WTC11 (cell line): ENCODE results near the gene RNF224. TPM values are rescaled to one million over a fixed set of nuclear protein-coding genes. Genes with fewer than 3 reads are reported as not detected.

Source experiments
- AR ChIP-seq: fragments of 250-450 bp; sonication (Bioruptor Pico); IDR thresholded peaks from 2 replicates; pipeline ENCODE4 v1.9.0; 2021; ENCODE audit warnings: mild to moderate bottlenecking
- CREM ChIP-seq: sonication (generic); formaldehyde crosslinking; IDR thresholded peaks from 2 replicates; pipeline ENCODE4 v1.8.1; 2022; ENCODE audit warnings: mild to moderate bottlenecking, missing genetic modification reagents, moderate library complexity
- EMX1 ChIP-seq: fragments of 250-450 bp; sonication (Bioruptor Pico); IDR thresholded peaks from 2 replicates; pipeline ENCODE4 v1.8.0; 2021; ENCODE audit warnings: mild to moderate bottlenecking
- ESRRA ChIP-seq: sonication (generic); formaldehyde crosslinking; IDR thresholded peaks from 2 replicates; pipeline ENCODE4 v1.8.1; 2022; ENCODE audit warnings: mild to moderate bottlenecking, missing genetic modification reagents, borderline replicate concordance
- ETV6 ChIP-seq: sonication (generic); formaldehyde crosslinking; IDR thresholded peaks from 2 replicates; pipeline ENCODE4 v1.8.1; 2022; ENCODE audit warnings: mild to moderate bottlenecking, missing genetic modification reagents
- FOXJ3 ChIP-seq: sonication (generic); formaldehyde crosslinking; IDR thresholded peaks from 2 replicates; pipeline ENCODE4 v1.9.0; 2021; ENCODE audit warnings: missing genetic modification reagents, mild to moderate bottlenecking, borderline replicate concordance
- FOXK1 ChIP-seq: sonication (generic); formaldehyde crosslinking; IDR thresholded peaks from 2 replicates; pipeline ENCODE4 v1.8.0; 2022; ENCODE audit warnings: mild to moderate bottlenecking, moderate library complexity, missing genetic modification reagents
- GRHL2 ChIP-seq: fragments of 250-450 bp; sonication (Bioruptor Pico); IDR thresholded peaks from 2 replicates; pipeline ENCODE4 v1.8.0; 2022; ENCODE audit warnings: mild to moderate bottlenecking, moderate library complexity; ENCODE audit not compliant: insufficient replicate concordance, severe bottlenecking
- GTF2I ChIP-seq: fragments of 250-450 bp; sonication (Bioruptor Pico); conservative IDR thresholded peaks from 2 replicates; pipeline ENCODE4 v1.4.0; 2021; ENCODE audit warnings: mild to moderate bottlenecking
- JUN ChIP-seq: sonication (generic); formaldehyde crosslinking; IDR thresholded peaks from 2 replicates; pipeline ENCODE4 v1.8.0; 2023; ENCODE audit warnings: mild to moderate bottlenecking, missing genetic modification reagents
- KAT7 ChIP-seq: sonication (generic); formaldehyde crosslinking; IDR thresholded peaks from 2 replicates; pipeline ENCODE4 v1.8.1; 2023; ENCODE audit warnings: missing genetic modification reagents, mild to moderate bottlenecking, borderline replicate concordance
- MLX ChIP-seq: sonication (generic); formaldehyde crosslinking; IDR thresholded peaks from 2 replicates; pipeline ENCODE4 v1.8.1; 2023; ENCODE audit warnings: mild to moderate bottlenecking, missing genetic modification reagents, moderate library complexity
- NFATC4 ChIP-seq: fragments of 250-450 bp; sonication (Bioruptor Pico); IDR thresholded peaks from 2 replicates; pipeline ENCODE4 v1.9.0; 2021; ENCODE audit warnings: mild to moderate bottlenecking
- NFE2L1 ChIP-seq: sonication (generic); formaldehyde crosslinking; IDR thresholded peaks from 2 replicates; pipeline ENCODE4 v1.8.1; 2023; ENCODE audit warnings: missing genetic modification reagents
- NR3C1 ChIP-seq: sonication (generic); formaldehyde crosslinking; conservative IDR thresholded peaks from 2 replicates; pipeline ENCODE4 v1.8.1; 2023; ENCODE audit warnings: low read depth, mild to moderate bottlenecking, missing genetic modification reagents
- OVOL2 ChIP-seq: fragments of 250-450 bp; sonication (Bioruptor Pico); IDR thresholded peaks from 2 replicates; pipeline ENCODE4 v1.9.0; 2021; ENCODE audit warnings: mild to moderate bottlenecking, borderline replicate concordance
- STAT6 ChIP-seq: sonication (generic); formaldehyde crosslinking; conservative IDR thresholded peaks from 2 replicates; pipeline ENCODE4 v1.8.1; 2023; ENCODE audit warnings: mild to moderate bottlenecking, low read depth, missing genetic modification reagents, moderate library complexity
- USF1 ChIP-seq: sonication (generic); formaldehyde crosslinking; IDR thresholded peaks from 2 replicates; pipeline ENCODE4 v1.8.0; 2022; ENCODE audit warnings: mild to moderate bottlenecking, missing genetic modification reagents
- ZNF121 ChIP-seq: sonication (generic); formaldehyde crosslinking; IDR thresholded peaks from 2 replicates; pipeline ENCODE4 v1.8.0; 2023; ENCODE audit warnings: missing genetic modification reagents
- ZNF263 ChIP-seq: sonication (generic); formaldehyde crosslinking; IDR thresholded peaks from 2 replicates; pipeline ENCODE4 v1.8.1; 2022; ENCODE audit warnings: low read depth, mild to moderate bottlenecking, moderate library complexity, missing genetic modification reagents
- ZNF317 ChIP-seq: sonication (generic); formaldehyde crosslinking; IDR thresholded peaks from 2 replicates; pipeline ENCODE4 v1.8.1; 2023; ENCODE audit warnings: low read depth, mild to moderate bottlenecking, moderate library complexity, missing genetic modification reagents, borderline replicate concordance
- ZNF423 ChIP-seq: fragments of 250-450 bp; sonication (Bioruptor Pico); IDR thresholded peaks from 2 replicates; pipeline ENCODE4 v2.1.2; 2022; ENCODE audit warnings: mild to moderate bottlenecking, moderate library complexity
- ZNF512 ChIP-seq: sonication (generic); formaldehyde crosslinking; IDR thresholded peaks from 2 replicates; pipeline ENCODE4 v1.8.1; 2022; ENCODE audit warnings: missing genetic modification reagents, borderline replicate concordance
- ZNF671 ChIP-seq: fragments of 250-450 bp; sonication (Bioruptor Pico); IDR thresholded peaks from 2 replicates; pipeline ENCODE4 v1.8.0; 2021; ENCODE audit warnings: mild to moderate bottlenecking
- total RNA-seq: library from RNA; stranded (reverse); gene quantifications from 3 replicates; pipeline ENCODE4 v1.2.3, GENCODE V29; 2021
- TF ChIP-seq, protein P1 (sequence below): sonication (generic); formaldehyde crosslinking; IDR thresholded peaks from 2 replicates; pipeline ENCODE4 v1.8.0; 2022; ENCODE audit warnings: mild to moderate bottlenecking, missing genetic modification reagents
- TF ChIP-seq, protein P2 (sequence below): sonication (generic); formaldehyde crosslinking; IDR thresholded peaks from 2 replicates; pipeline ENCODE4 v1.8.1; 2022; ENCODE audit warnings: low read depth, missing genetic modification reagents, borderline replicate concordance
- TF ChIP-seq, protein P3 (sequence below): fragments of 250-450 bp; sonication (Bioruptor Pico); IDR thresholded peaks from 2 replicates; pipeline ENCODE4 v2.1.2; 2022; ENCODE audit warnings: mild to moderate bottlenecking, moderate library complexity

Gene RNF224
- total RNA-seq, 1 experiment from 2014 or later = 0.59 TPM

GRCh38 chr9:137240841-137241489 lies 13.7 kb downstream of the RNF224 start, which contains the start of gene TUBB4B (continued):
- TF ChIP-seq, protein P1, sequence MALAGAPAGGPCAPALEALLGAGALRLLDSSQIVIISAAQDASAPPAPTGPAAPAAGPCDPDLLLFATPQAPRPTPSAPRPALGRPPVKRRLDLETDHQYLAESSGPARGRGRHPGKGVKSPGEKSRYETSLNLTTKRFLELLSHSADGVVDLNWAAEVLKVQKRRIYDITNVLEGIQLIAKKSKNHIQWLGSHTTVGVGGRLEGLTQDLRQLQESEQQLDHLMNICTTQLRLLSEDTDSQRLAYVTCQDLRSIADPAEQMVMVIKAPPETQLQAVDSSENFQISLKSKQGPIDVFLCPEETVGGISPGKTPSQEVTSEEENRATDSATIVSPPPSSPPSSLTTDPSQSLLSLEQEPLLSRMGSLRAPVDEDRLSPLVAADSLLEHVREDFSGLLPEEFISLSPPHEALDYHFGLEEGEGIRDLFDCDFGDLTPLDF (CRISPR knock-in tag) = no peak
- peak; percentile 67; the same call in 1 of the 2 replicates for TF ChIP-seq NFE2L1
- TF ChIP-seq CREM (CRISPR knock-in tag) = 0 out of 2 replicates have a peak, but pooled peaks have one; percentile 68
- peak; percentile 83 for TF ChIP-seq ETV6 (CRISPR knock-in tag)
- TF ChIP-seq ZNF121 (CRISPR knock-in tag) = no peak
- no peak; the same call in 1 of the 2 replicates for TF ChIP-seq KAT7 (CRISPR knock-in tag)
- no peak; the same call in 1 of the 2 replicates for TF ChIP-seq OVOL2 (CRISPR knock-in tag)
- no peak for TF ChIP-seq NR3C1 (CRISPR knock-in tag)
- no peak for TF ChIP-seq ZNF423 (CRISPR knock-in tag)
- TF ChIP-seq STAT6 (CRISPR knock-in tag) = no peak
- TF ChIP-seq MLX (CRISPR knock-in tag) = no peak
- TF ChIP-seq EMX1 = no peak; the same call in 1 of the 2 replicates
- no peak; the same call in 1 of the 2 replicates for TF ChIP-seq USF1
- TF ChIP-seq FOXJ3 (CRISPR knock-in tag) = no peak
- TF ChIP-seq AR (CRISPR knock-in tag) = no peak
- peak; percentile 85; the same call in 1 of the 2 replicates for TF ChIP-seq FOXK1 (CRISPR knock-in tag)
- no peak for TF ChIP-seq ZNF317 (CRISPR knock-in tag)
- TF ChIP-seq ZNF671 (CRISPR knock-in tag) = no peak
- TF ChIP-seq ZNF512 = no peak
- no peak for TF ChIP-seq ZNF263 (CRISPR knock-in tag)
- TF ChIP-seq GRHL2 (CRISPR knock-in tag) = no peak
- no peak for TF ChIP-seq NFATC4 (CRISPR knock-in tag)
- TF ChIP-seq JUN (CRISPR knock-in tag) = peak; percentile 61; the same call in 1 of the 2 replicates
- TF ChIP-seq, protein P2, sequence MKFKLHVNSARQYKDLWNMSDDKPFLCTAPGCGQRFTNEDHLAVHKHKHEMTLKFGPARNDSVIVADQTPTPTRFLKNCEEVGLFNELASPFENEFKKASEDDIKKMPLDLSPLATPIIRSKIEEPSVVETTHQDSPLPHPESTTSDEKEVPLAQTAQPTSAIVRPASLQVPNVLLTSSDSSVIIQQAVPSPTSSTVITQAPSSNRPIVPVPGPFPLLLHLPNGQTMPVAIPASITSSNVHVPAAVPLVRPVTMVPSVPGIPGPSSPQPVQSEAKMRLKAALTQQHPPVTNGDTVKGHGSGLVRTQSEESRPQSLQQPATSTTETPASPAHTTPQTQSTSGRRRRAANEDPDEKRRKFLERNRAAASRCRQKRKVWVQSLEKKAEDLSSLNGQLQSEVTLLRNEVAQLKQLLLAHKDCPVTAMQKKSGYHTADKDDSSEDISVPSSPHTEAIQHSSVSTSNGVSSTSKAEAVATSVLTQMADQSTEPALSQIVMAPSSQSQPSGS (CRISPR knock-in tag) = no peak
- TF ChIP-seq, protein P3, sequence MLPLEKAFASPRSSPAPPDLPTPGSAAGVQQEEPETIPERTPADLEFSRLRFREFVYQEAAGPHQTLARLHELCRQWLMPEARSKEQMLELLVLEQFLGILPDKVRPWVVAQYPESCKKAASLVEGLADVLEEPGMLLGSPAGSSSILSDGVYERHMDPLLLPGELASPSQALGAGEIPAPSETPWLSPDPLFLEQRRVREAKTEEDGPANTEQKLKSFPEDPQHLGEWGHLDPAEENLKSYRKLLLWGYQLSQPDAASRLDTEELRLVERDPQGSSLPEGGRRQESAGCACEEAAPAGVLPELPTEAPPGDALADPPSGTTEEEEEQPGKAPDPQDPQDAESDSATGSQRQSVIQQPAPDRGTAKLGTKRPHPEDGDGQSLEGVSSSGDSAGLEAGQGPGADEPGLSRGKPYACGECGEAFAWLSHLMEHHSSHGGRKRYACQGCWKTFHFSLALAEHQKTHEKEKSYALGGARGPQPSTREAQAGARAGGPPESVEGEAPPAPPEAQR (CRISPR knock-in tag) = no peak
- TF ChIP-seq GTF2I (CRISPR knock-in tag) = no peak
- no peak; the same call in 1 of the 2 replicates for TF ChIP-seq ESRRA
